K562 (cell line): Measurements from ENCODE around the gene LCP2. TPM values are rescaled to one million over a fixed set of nuclear protein-coding genes. Genes with fewer than 3 reads are reported as not detected.
A peak's percentile ranks its signal among the peaks of the same experiment; 100 is the strongest.

ENCODE experiments used
- CBX1 ChIP-seq: sonication (generic); IDR thresholded peaks from 2 replicates; pipeline ENCODE4 v1.6.1; 2016; ENCODE audit warnings: antibody characterized with exemption, low read depth, mild to moderate bottlenecking
- E2F5 ChIP-seq: sonication (generic); formaldehyde crosslinking; IDR thresholded peaks from 2 replicates; pipeline ENCODE4 v1.8.0; 2022; ENCODE audit warnings: mild to moderate bottlenecking, missing genetic modification reagents
- ETV6 ChIP-seq, 3 experiments: fragments of 150-350 bp in 1 of 3; sonication (generic) in 1 of 3; formaldehyde crosslinking in 1 of 3; IDR thresholded peaks; 2 replicates each; pipeline versions ENCODE4 v1.6.1 to v1.8.0; 2014 to 2022; ENCODE audit warnings: borderline replicate concordance in 2 of 3, low read depth in 2 of 3, antibody characterized with exemption in 1 of 3, low read length in 1 of 3, mild to moderate bottlenecking in 1 of 3, missing genetic modification reagents in 1 of 3
- GATAD2B ChIP-seq: fragments of 450-650 bp; IDR thresholded peaks from 2 replicates; pipeline ENCODE4 v1.6.1; 2017; ENCODE audit warnings: mild to moderate bottlenecking, borderline replicate concordance
- RFX5 ChIP-seq: IDR thresholded peaks from 2 replicates; pipeline ENCODE4 v1.6.1; 2011; ENCODE audit warnings: low read depth, mild to moderate bottlenecking, improper control_type of control experiment, low read length
- SFPQ ChIP-seq: fragments of 200-400 bp; formaldehyde crosslinking; IDR thresholded peaks from 2 replicates; pipeline ENCODE4 v1.6.1; 2017; ENCODE audit warnings: mild to moderate bottlenecking, low read depth, low read length, moderate library complexity
- TOE1 ChIP-seq, 2 experiments: fragments of 450-650 bp in 1 of 2; sonication (generic) in 1 of 2; formaldehyde crosslinking in 1 of 2; IDR thresholded peaks; 2 replicates each; pipeline versions ENCODE4 v1.7.1 to v1.8.0; 2016 to 2022; ENCODE audit warnings: borderline replicate concordance in 2 of 2, mild to moderate bottlenecking in 2 of 2, antibody characterized with exemption in 1 of 2, inconsistent platforms in 1 of 2, low read depth in 1 of 2, missing genetic modification reagents in 1 of 2, moderate library complexity in 1 of 2
- ZBTB9 ChIP-seq: fragments of 450-650 bp; formaldehyde crosslinking; IDR thresholded peaks from 2 replicates; pipeline ENCODE4 v1.4.0; 2020; ENCODE audit warnings: mild to moderate bottlenecking, moderate library complexity
- ZNF318 ChIP-seq, 2 experiments: fragments of 450-650 bp; IDR thresholded peaks; 2 replicates each; pipeline ENCODE4 v1.6.1; 2016; ENCODE audit warnings: mild to moderate bottlenecking in 2 of 2, borderline replicate concordance in 1 of 2, low read depth in 1 of 2, moderate library complexity in 1 of 2
- ZNF589 ChIP-seq: fragments of 200-800 bp; sonication (Bioruptor generic); IDR thresholded peaks from 2 replicates; pipeline ENCODE4 v1.6.1; 2016; ENCODE audit warnings: low read depth, missing genetic modification characterization, missing compliant biosample characterization
- ZNF695 ChIP-seq: fragments of 450-650 bp; formaldehyde crosslinking; IDR thresholded peaks from 2 replicates; pipeline ENCODE4 v1.4.0; 2020; ENCODE audit warnings: mild to moderate bottlenecking, moderate library complexity
- polyA plus RNA-seq, 8 experiments: library from polyadenylated mRNA; depleted of rRNA in 4 of 8; stranded (reverse) in 5 of 8; unstranded in 3 of 8; fragments of >200 nt; fragmentation: Nextera tagmentation in 2 of 8; fragmentation: Illumina TruSeq in 1 of 8; extraction: Ambion mirVana in 2 of 8; extraction: Trizol in 1 of 8; gene quantifications; 2 replicates each; pipeline versions ENCODE4 v1.2.1 to v1.2.3, GENCODE V29; 2011 to 2014; ENCODE audit warnings: inconsistent platforms in 1 of 8, missing spikeins in 1 of 8
- total RNA-seq, 7 experiments: library from RNA; depleted of rRNA in 6 of 7; stranded (reverse); fragments of >200 nt in 6 of 7; fragmentation: Illumina TruSeq in 2 of 7; extraction: Trizol in 2 of 7; gene quantifications; 2 replicates each; pipeline versions ENCODE4 v1.2.1 to v1.2.3, GENCODE V29; 2011 to 2021; ENCODE audit warnings: low replicate concordance in 1 of 7

LCP2 gene
- total and polyA plus RNA-seq, 9 of the 15 experiments (the other 6 are each of a cell fraction or from before 2014, with no cell fraction given), result 4.0 to 31.3 (median 14.6) TPM

GRCh38 chr5:170302653-170303501 lies 5.3 kb upstream of the LCP2 start (continued):
- TF ChIP-seq ZNF318 (IDR thresholded peaks at IDR 0.05; ENCODE audit: borderline replicate concordance in 1 of 2, low read depth in 1 of 2) (no peak), ZNF589 (CRISPR knock-in tag) (peak; percentile 77; the same call in 1 of the 2 replicates), E2F5 (CRISPR knock-in tag) (peak; percentile 57; the same call in 1 of the 2 replicates), ZNF695 (CRISPR knock-in tag) (no peak), TOE1 (IDR thresholded peaks at IDR 0.05; ENCODE audit: borderline replicate concordance) (no peak), TOE1 (CRISPR knock-in tag; IDR thresholded peaks at IDR 0.05; ENCODE audit: borderline replicate concordance, low read depth) (no peak), GATAD2B (no peak), ZBTB9 (CRISPR knock-in tag) (peak; percentile 15; the same call in 1 of the 2 replicates), ETV6 (IDR thresholded peaks at IDR 0.05; ENCODE audit: borderline replicate concordance in 1 of 2, low read depth in 2 of 2, low read length in 1 of 2) (no peak), ETV6 (CRISPR knock-in tag; IDR thresholded peaks at IDR 0.05; ENCODE audit: borderline replicate concordance) (no peak), RFX5 (no peak), SFPQ (no peak), CBX1 (no peak)
